Endothelial cell of umbilical vein (primary cell): ENCODE data around the gene PTPN5. TPM values are rescaled to one million over a fixed set of nuclear protein-coding genes. Genes with fewer than 3 reads are reported as not detected.

Experiments used
- BruUV-seq: library from RNA; stranded (reverse); fragments of 400-500 nt; replicated peaks from 2 replicates; lab custom pipeline; 2021; lab: Mats Ljungman, UMichigan
- CTCF ChIA-PET: fragments of 300-600, 350-600 bp; sonication (Branson Sonifier 250); formaldehyde crosslinking; loops from one replicate; lab custom pipeline; 2021; ENCODE audit warnings: antibody characterized with exemption, inconsistent platforms; lab: Charles Lee
- POLR2A ChIA-PET: fragments of 300-600, 350-600 bp; sonication (Branson Sonifier 250); formaldehyde crosslinking; loops from one replicate; lab custom pipeline; 2021; ENCODE audit warnings: antibody characterized with exemption, inconsistent platforms; lab: Charles Lee
- DNase-seq: peaks from one replicate; pipeline ENCODE4 v3.0.0-alpha.2; 2011; ENCODE audit warnings: low read depth, low spot score
- FAIRE-seq: peaks from 2 replicates; lab custom pipeline; 2011; peaks lifted over from hg19 to GRCh38; lab: Jason Lieb, UNC
- H2AFZ ChIP-seq: 2 replicates; pipeline ENCODE4 v1.6.0; 2012; ENCODE audit warnings: low read depth, low read length, control low read depth, inconsistent platforms
- H3K27ac ChIP-seq: 2 replicates; pipeline ENCODE4 v1.5.1; 2011; ENCODE audit warnings: low read depth, mild to moderate bottlenecking, control low read depth, low read length, moderate library complexity; ENCODE audit not compliant: insufficient read depth
- H3K27me3 ChIP-seq, 2 experiments: 2 replicates each; pipeline versions ENCODE4 v1.6.0 to v1.6.1; 2011; ENCODE audit warnings: low read length in 2 of 2, mixed read lengths in 1 of 2; ENCODE audit not compliant: control insufficient read depth in 2 of 2, insufficient read depth in 2 of 2
- H3K36me3 ChIP-seq, 2 experiments: 2 replicates in 1 of 2; 3 replicates in 1 of 2; pipeline ENCODE4 v1.5.1; 2011; ENCODE audit warnings: low read length in 2 of 2, mild to moderate bottlenecking in 1 of 2, moderate library complexity in 1 of 2; ENCODE audit not compliant: control insufficient read depth in 2 of 2, insufficient read depth in 2 of 2; ENCODE audit errors: extremely low read depth in 1 of 2
- H3K4me1 ChIP-seq: 3 replicates; pipeline ENCODE4 v1.5.1; 2011; ENCODE audit warnings: mild to moderate bottlenecking, low read length; ENCODE audit not compliant: control insufficient read depth, insufficient read depth; ENCODE audit errors: extremely low read depth
- H3K4me2 ChIP-seq: 2 replicates; pipeline ENCODE4 v1.6.1; 2011; ENCODE audit warnings: low read length, control low read depth, mixed read lengths; ENCODE audit not compliant: insufficient read depth
- H3K4me3 ChIP-seq, 3 experiments: fragments of 200-600 bp in 1 of 3; sonication (generic), shearing (Covaris generic) in 1 of 3; replicated peaks in 1 of 3; 2 replicates each; pipeline ENCODE4 v1.5.1; 2011 to 2016; ENCODE audit warnings: control low read depth in 3 of 3, low read length in 3 of 3, mild to moderate bottlenecking in 2 of 3, inconsistent platforms in 1 of 3, low read depth in 1 of 3, moderate library complexity in 1 of 3; ENCODE audit not compliant: insufficient read depth in 1 of 3
- H3K79me2 ChIP-seq: 2 replicates; pipeline ENCODE4 v1.6.0; 2012; ENCODE audit warnings: low read length, inconsistent platforms; ENCODE audit not compliant: control insufficient read depth, insufficient read depth
- H3K9ac ChIP-seq: replicated peaks from 2 replicates; pipeline ENCODE3; 2011; ENCODE audit warnings: low read length, control low read depth; ENCODE audit not compliant: insufficient read depth; ENCODE audit errors: extremely low read depth
- H3K9me1 ChIP-seq: replicated peaks from 3 replicates; pipeline ENCODE4 v1.6.0; 2011; ENCODE audit warnings: mild to moderate bottlenecking, low read length; ENCODE audit not compliant: control insufficient read depth, insufficient read depth; ENCODE audit errors: extremely low read depth
- H3K9me3 ChIP-seq: replicated peaks from 2 replicates; pipeline ENCODE4 v1.5.1; 2012; ENCODE audit warnings: low read length, inconsistent platforms; ENCODE audit not compliant: control insufficient read depth, insufficient read depth
- H4K20me1 ChIP-seq: replicated peaks from 2 replicates; pipeline ENCODE3; 2011; ENCODE audit warnings: mild to moderate bottlenecking, low read length; ENCODE audit not compliant: control insufficient read depth, insufficient read depth; ENCODE audit errors: extremely low read depth
- EZH2 ChIP-seq: IDR thresholded peaks from 2 replicates; pipeline ENCODE4 v1.6.1; 2012; ENCODE audit warnings: borderline replicate concordance, low read depth, mild to moderate bottlenecking, moderate library complexity, low read length, inconsistent platforms; ENCODE audit not compliant: severe bottlenecking
- FOS ChIP-seq: IDR thresholded peaks from 2 replicates; pipeline ENCODE4 v1.6.1; 2011; ENCODE audit warnings: mild to moderate bottlenecking, low read length, moderate library complexity, borderline replicate concordance; ENCODE audit not compliant: insufficient read depth
- GATA2 ChIP-seq: IDR thresholded peaks from 2 replicates; pipeline ENCODE4 v1.7.0; 2011; ENCODE audit warnings: low read depth, mild to moderate bottlenecking, moderate library complexity, mixed read lengths, low read length; ENCODE audit not compliant: insufficient read length, insufficient read depth
- JUN ChIP-seq: IDR thresholded peaks from 2 replicates; pipeline ENCODE4 v1.6.1; 2011; ENCODE audit warnings: borderline replicate concordance, low read depth; ENCODE audit not compliant: insufficient read length, insufficient read depth
- MAX ChIP-seq: IDR thresholded peaks from 2 replicates; pipeline ENCODE4 v1.6.1; 2011; ENCODE audit not compliant: insufficient read depth, insufficient read length
- MYC ChIP-seq: IDR thresholded peaks from one replicate; pipeline ENCODE4 v1.6.1; 2011; ENCODE audit warnings: mild to moderate bottlenecking, low read depth, low read length
- POLR2A ChIP-seq: IDR thresholded peaks from 2 replicates; pipeline ENCODE4 v1.6.1; 2012; ENCODE audit warnings: low read depth, mild to moderate bottlenecking, control low read depth, low read length
- POLR2AphosphoS5 ChIP-seq: IDR thresholded peaks from 2 replicates; pipeline ENCODE4 v1.6.1; 2012; ENCODE audit warnings: low read depth, mild to moderate bottlenecking, control low read depth, low read length, moderate library complexity; ENCODE audit not compliant: insufficient read depth
- dilution Hi-C: fragments of 300-500 bp; cut with MboI; formaldehyde crosslinking; loops from one replicate; pipeline ENCODE4 v1.15.0; 2019; ENCODE audit warnings: low sequenced_read_pairs; ENCODE audit not compliant: extremely low pct_ligation_motif_present
- intact Hi-C: fragments of 100-400 bp; cut with micrococcal nuclease; formaldehyde crosslinking; loops from one replicate; pipeline ENCODE4 v1.10.0; 2022
- polyA plus RNA-seq, 4 experiments: library from polyadenylated mRNA; depleted of rRNA in 3 of 4; stranded (reverse) in 3 of 4; unstranded in 1 of 4; fragments of >200 nt; gene quantifications; 2 replicates each; pipeline versions ENCODE4 v1.2.1 to v1.2.3, GENCODE V29; 2011 to 2012; ENCODE audit warnings: missing spikeins in 1 of 4
- total RNA-seq: library from RNA; stranded (reverse); gene quantifications from 2 replicates; pipeline ENCODE4 v1.2.3, GENCODE V29; 2021
- TF ChIP-seq, protein P1 (sequence below), 2 donors: IDR thresholded peaks; 1 replicate in 1 of 2; 2 replicates in 1 of 2; pipeline ENCODE4 v1.5.1; 2011; ENCODE audit warnings: low read length in 2 of 2, mild to moderate bottlenecking in 2 of 2, moderate library complexity in 2 of 2, control low read depth in 1 of 2, inconsistent platforms in 1 of 2, low read depth in 1 of 2; ENCODE audit not compliant: insufficient read depth in 1 of 2; ENCODE audit errors: extremely low read depth in 1 of 2

The PTPN5 gene
- total and polyA plus RNA-seq, 2 donors (not counting 3 experiments of a cell fraction or from before 2014, with no cell fraction given): not detected

DNA sequence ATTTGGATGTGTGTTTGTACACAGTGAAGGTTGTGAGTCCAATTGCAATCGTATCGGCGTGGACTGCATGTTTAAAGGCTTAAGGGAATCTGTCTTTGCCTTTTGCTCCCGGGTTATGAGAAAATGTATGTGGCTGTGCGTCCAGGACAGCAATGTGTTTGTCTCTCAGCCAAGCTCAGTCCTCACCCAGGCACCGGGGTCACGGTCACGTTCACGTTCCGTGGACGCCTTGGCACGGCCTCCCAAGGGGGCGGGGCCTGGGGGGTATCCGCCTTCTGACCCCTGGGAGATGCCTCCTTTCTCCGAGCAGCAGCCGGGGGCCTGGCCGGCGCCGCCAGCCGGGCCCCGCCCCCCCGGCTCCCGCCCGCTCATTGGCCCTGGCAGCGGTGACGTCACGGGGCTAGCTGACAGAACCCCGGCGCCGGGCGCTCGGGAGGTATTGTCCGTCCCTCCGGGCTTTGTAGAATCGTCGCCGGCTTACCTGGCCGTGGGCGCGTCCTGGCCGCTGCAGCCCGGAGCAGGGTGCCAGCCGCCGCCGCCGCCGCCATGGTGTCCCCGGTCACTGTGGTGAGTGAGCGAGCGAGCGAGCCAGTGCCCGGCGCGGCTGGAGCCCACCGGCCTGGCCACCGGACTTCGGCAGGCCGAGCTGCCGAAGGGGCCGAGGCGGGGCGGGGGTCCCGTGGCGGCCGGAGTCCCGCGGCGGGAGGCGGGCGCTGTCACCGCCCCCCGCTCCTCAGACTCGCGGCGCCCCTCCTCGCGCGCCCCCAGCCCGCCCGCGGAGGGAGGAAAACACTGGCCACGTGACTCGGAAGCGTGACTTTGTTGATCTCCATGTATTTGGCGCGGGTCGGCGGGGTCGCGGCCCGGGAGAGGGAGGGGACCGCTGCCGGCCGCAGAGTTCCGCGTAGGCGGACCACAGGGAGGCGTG lies 93.0 kb downstream of the PTPN5 start, which contains the start of gene TMEM86A:
Gene TMEM86A (plus strand): TSS at position 439 of the 928 bp plus-strand sequence. CDS start 108 bp downstream, at position 547.
- Histone ChIP-seq H3K27me3 (no peaks in the 10 kb centered on the region), H3K9me1 (no peaks in the 10 kb centered on the region), H3K27ac (no peak within 1 kb of the TSS), H3K4me3 (peak within 1 kb of the TSS; percentile 30 to 59 (median 48)), H3K9me3 (no peaks in the 10 kb centered on the region), H3K9ac (peak within 1 kb of the TSS; percentile 68), H2AFZ (peak within 1 kb of the TSS; percentile 97), H3K4me2 (peak within 1 kb of the TSS; percentile 70), H3K36me3 (peaks cover 0 to 2% of the 10 kb centered on the region in 2 experiments), H3K79me2 (no peaks in the 10 kb centered on the region), H4K20me1 (no peaks in the 10 kb centered on the region), H3K4me1 (peaks cover 11% of the 10 kb centered on the region)
- BruUV-seq: no TSS peak
- intact Hi-C loops (loop anchor here (1.0 kb wide), 4 partner anchors 23 to 66 kb away; partner anchors contain the start of gene SPTY2D1), dilution Hi-C loops (no loop called here)
- POLR2A ChIA-PET: no interaction called here
- DNase-seq (peak; percentile 88), FAIRE-seq (peak; percentile 81)
- CTCF ChIA-PET: interaction anchor here (0.8 to 2.1 kb wide), 5 partner anchors 23 to 66 kb away, joined by 3 to 9 read pairs (median 4); no protein-coding TSS in a partner anchor
- TF ChIP-seq JUN (no peak), FOS (no peak), MAX (no peak), GATA2 (no peak), POLR2AphosphoS5 (peak; percentile 55), EZH2 (no peak), MYC (no peak), POLR2A (peak; percentile 32)
- TF ChIP-seq, protein P1, sequence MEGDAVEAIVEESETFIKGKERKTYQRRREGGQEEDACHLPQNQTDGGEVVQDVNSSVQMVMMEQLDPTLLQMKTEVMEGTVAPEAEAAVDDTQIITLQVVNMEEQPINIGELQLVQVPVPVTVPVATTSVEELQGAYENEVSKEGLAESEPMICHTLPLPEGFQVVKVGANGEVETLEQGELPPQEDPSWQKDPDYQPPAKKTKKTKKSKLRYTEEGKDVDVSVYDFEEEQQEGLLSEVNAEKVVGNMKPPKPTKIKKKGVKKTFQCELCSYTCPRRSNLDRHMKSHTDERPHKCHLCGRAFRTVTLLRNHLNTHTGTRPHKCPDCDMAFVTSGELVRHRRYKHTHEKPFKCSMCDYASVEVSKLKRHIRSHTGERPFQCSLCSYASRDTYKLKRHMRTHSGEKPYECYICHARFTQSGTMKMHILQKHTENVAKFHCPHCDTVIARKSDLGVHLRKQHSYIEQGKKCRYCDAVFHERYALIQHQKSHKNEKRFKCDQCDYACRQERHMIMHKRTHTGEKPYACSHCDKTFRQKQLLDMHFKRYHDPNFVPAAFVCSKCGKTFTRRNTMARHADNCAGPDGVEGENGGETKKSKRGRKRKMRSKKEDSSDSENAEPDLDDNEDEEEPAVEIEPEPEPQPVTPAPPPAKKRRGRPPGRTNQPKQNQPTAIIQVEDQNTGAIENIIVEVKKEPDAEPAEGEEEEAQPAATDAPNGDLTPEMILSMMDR (IDR thresholded peaks at IDR 0.05; ENCODE audit: extremely low read depth in 1 of 2, insufficient read depth in 1 of 2, low read depth in 1 of 2, low read length in 2 of 2): no peak
